Lung (tissue), 12 donors: Measurements from ENCODE around the gene RPS18. TPM values are rescaled to one million over a fixed set of nuclear protein-coding genes. Genes with fewer than 3 reads are reported as not detected.

ENCODE experiments used
- ATAC-seq: fragments of 200-7000 bp; cut with Tn5 transposase; one replicate; pipeline ENCODE4 v1.9.1; 2020; ENCODE audit warnings: moderate number of reproducible peaks; ENCODE audit not compliant: insufficient read depth, low FRiP score
- DNase-seq, 3 donors: peaks; one replicate each; pipeline ENCODE4 v3.0.0-alpha.2; 2013 to 2017
- H3K27ac ChIP-seq, 2 donors: one replicate each; pipeline ENCODE4 v1.5.1; 2013; ENCODE audit warnings: mild to moderate bottlenecking in 2 of 2, moderate library complexity in 2 of 2, control low read depth in 1 of 2, inconsistent platforms in 1 of 2, low read depth in 1 of 2, low read length in 1 of 2
- H3K27me3 ChIP-seq, 3 donors: one replicate each; pipeline ENCODE4 v1.5.1; 2013; ENCODE audit warnings: low read length in 2 of 3; ENCODE audit not compliant: control insufficient read depth in 3 of 3, insufficient read depth in 3 of 3
- H3K36me3 ChIP-seq, 4 donors: one replicate each; pipeline ENCODE4 v1.5.1; 2013; ENCODE audit warnings: low read length in 4 of 4, mild to moderate bottlenecking in 1 of 4, moderate library complexity in 1 of 4; ENCODE audit not compliant: control insufficient read depth in 4 of 4, insufficient read depth in 4 of 4
- H3K4me1 ChIP-seq, 5 donors: one replicate each; pipeline ENCODE4 v1.5.1; 2013; ENCODE audit warnings: low read length in 5 of 5, mild to moderate bottlenecking in 2 of 5, moderate library complexity in 1 of 5; ENCODE audit not compliant: control insufficient read depth in 5 of 5, insufficient read depth in 5 of 5
- H3K4me3 ChIP-seq: one replicate; pipeline ENCODE4 v1.5.1; 2013; ENCODE audit warnings: mild to moderate bottlenecking, control low read depth, moderate library complexity
- H3K9ac ChIP-seq, 2 donors: one replicate each; pipeline ENCODE4 v1.5.1; 2013; ENCODE audit warnings: low read length in 2 of 2, control low read depth in 1 of 2; ENCODE audit not compliant: insufficient read depth in 1 of 2
- H3K9me3 ChIP-seq, 4 donors: one replicate each; pipeline ENCODE4 v1.5.1; 2013; ENCODE audit warnings: low read length in 3 of 4, mild to moderate bottlenecking in 1 of 4, moderate library complexity in 1 of 4; ENCODE audit not compliant: control insufficient read depth in 4 of 4, insufficient read depth in 3 of 4
- WGBS, 2 donors: extraction: QIAGEN DNeasy Blood & Tissue Kit; methylation state at CpG; one replicate each; pipeline ENCODE4 v1.1.7; 2013; 5-methylcytosine and 5-hydroxymethylcytosine counted together
- polyA plus RNA-seq, 2 donors: library from polyadenylated mRNA; stranded (reverse); fragments of 200-250 nt; gene quantifications; one replicate each; pipeline ENCODE4 v1.2.1, GENCODE V29; 2013
- total RNA-seq, 2 donors: library from RNA; depleted of rRNA in 1 of 2; stranded (reverse); fragments of >200 nt in 1 of 2; gene quantifications; one replicate each; pipeline ENCODE4 v1.2.1, GENCODE V29; 2014 to 2021
- TF ChIP-seq, protein P1 (sequence below): IDR thresholded peaks from 2 replicates; pipeline ENCODE4 v1.5.1; 2012; ENCODE audit warnings: mild to moderate bottlenecking; ENCODE audit errors: control extremely low read depth, extremely low read depth
- donor health status: control.
- donor health status: control.
- donor health status: Bipolar disorder and iron deficiency.
- donor health status: healthy.
- donor health status: DM: yes; HTN: yes; CAD: no.

Gene RPS18
- total and polyA plus RNA-seq, 4 donors = 1,324 to 8,495 (median 2,994) TPM

DNA sequence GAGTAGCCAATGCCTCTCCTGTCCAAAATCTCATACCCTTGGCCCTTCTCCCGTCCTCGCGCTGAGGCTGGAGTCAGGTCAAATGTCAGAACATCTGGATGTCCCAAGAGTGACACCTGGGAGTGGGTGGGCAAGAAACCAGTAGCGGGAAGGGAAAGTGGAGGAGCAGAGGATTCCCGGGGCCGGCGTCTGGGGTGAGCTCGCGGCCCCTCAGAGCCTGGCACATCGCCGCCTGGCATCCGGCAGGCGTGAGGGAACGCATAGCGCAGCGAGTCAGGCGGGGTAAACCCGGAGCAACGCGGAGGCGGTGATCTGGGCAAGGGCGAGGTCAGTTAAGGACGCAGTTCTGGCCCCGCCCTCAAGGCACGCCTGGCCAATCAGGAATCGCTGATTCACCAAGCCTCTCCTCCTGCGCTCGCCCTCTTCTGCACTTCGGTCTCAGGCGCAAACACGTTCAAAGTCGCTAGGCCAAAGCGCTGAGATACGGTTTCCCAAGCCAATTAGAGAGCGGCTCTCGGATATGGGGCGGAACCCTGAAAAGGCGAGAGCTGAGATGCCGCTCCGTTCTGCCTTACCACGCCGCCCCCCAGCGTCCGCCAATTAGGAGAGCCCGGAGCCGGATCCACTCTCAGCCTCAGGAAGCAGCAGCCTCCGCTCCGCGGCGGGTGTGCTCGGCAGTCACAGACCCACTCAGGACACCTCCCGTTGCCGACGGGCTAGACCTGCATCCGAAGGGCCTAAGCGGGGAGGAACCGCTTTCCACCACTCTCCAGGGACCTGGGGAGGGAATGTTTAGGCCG, 22.7 kb upstream of the RPS18 start:
- peak overlapping the region; percentile 41 for H3K4me3 ChIP-seq
- peaks cover 3 to 23% (median 6%) of the 10 kb centered on the region in 5 donors for H3K4me1 ChIP-seq
- H3K9me3 ChIP-seq = no peaks in the 10 kb centered on the region
- WGBS, 2 donors = 0% methylated on average over 56 to 58 of the region's 58 CpGs
- H3K27ac ChIP-seq = peak overlapping the region; percentile 92 to 94
- peaks cover 0 to 14% (median 5%) of the 10 kb centered on the region in 4 donors for H3K36me3 ChIP-seq
- no peaks in the 10 kb centered on the region for H3K27me3 ChIP-seq
- DNase-seq = peak; percentile 97 to 99 (median 98)
- TF ChIP-seq, protein P1, sequence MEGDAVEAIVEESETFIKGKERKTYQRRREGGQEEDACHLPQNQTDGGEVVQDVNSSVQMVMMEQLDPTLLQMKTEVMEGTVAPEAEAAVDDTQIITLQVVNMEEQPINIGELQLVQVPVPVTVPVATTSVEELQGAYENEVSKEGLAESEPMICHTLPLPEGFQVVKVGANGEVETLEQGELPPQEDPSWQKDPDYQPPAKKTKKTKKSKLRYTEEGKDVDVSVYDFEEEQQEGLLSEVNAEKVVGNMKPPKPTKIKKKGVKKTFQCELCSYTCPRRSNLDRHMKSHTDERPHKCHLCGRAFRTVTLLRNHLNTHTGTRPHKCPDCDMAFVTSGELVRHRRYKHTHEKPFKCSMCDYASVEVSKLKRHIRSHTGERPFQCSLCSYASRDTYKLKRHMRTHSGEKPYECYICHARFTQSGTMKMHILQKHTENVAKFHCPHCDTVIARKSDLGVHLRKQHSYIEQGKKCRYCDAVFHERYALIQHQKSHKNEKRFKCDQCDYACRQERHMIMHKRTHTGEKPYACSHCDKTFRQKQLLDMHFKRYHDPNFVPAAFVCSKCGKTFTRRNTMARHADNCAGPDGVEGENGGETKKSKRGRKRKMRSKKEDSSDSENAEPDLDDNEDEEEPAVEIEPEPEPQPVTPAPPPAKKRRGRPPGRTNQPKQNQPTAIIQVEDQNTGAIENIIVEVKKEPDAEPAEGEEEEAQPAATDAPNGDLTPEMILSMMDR = peak; percentile 27
- peak; percentile 93 for ATAC-seq
- H3K9ac ChIP-seq = peak overlapping the region; percentile 26 to 76

GRCh38 chr6:33249732-33250630, 21.9 kb upstream of the RPS18 start:
- DNase-seq = no peak
- 18 to 20% methylated on average over 15 of the region's 15 CpGs for WGBS, 2 donors

GRCh38 chr6:33250731-33251130, 21.1 kb upstream of the RPS18 start:
- 96 to 97% methylated on average over 13 of the region's 13 CpGs for WGBS, 2 donors
- TF ChIP-seq, protein P1 = no peak
- no peaks in the 10 kb centered on the region for H3K27me3 ChIP-seq
- H3K4me3 ChIP-seq = no peak overlapping the region
- no peak overlapping the region for H3K9ac ChIP-seq
- peaks cover 0 to 16% (median 8%) of the 10 kb centered on the region in 4 donors for H3K36me3 ChIP-seq
- H3K27ac ChIP-seq = peak overlapping the region in 1 of 2 donors; percentile 92
- no peak for DNase-seq
- H3K9me3 ChIP-seq = no peaks in the 10 kb centered on the region
- no peak for ATAC-seq
- peaks cover 3 to 23% (median 6%) of the 10 kb centered on the region in 5 donors for H3K4me1 ChIP-seq

More at GRCh38 chr6:33249732-33250630, 21.9 kb upstream of the RPS18 start:
- Histone ChIP-seq H3K9me3 (no peaks in the 10 kb centered on the region), H3K27ac (peak overlapping the region; percentile 92 to 94), H3K4me3 (peak overlapping the region; percentile 41), H3K27me3 (no peaks in the 10 kb centered on the region), H3K4me1 (peaks cover 3 to 23% (median 6%) of the 10 kb centered on the region in 5 donors), H3K9ac (peak overlapping the region in 1 of 2 donors; percentile 76), H3K36me3 (peaks cover 0 to 16% (median 6%) of the 10 kb centered on the region in 4 donors)
- TF ChIP-seq, protein P1 = no peak
- no peak for ATAC-seq
